Choroid plexus epithelial cell (primary cell): Measurements from ENCODE around the gene TCF23.

Source experiments
- DNase-seq: peaks from one replicate; pipeline ENCODE4 v3.0.0-alpha.2; 2010; ENCODE audit warnings: low read depth
- H3K4me3 ChIP-seq: 2 replicates; pipeline ENCODE4 v1.5.1; 2011; ENCODE audit warnings: low read depth, mild to moderate bottlenecking, control low read depth, low read length, moderate library complexity
- TF ChIP-seq, protein P1 (sequence below): conservative IDR thresholded peaks from 2 replicates; pipeline ENCODE4 v1.5.1; 2011; ENCODE audit warnings: low read depth, mild to moderate bottlenecking, control low read depth, inconsistent platforms, low read length, moderate library complexity

Gene TCF23

GRCh38 chr2:27125104-27125503, 23.7 kb upstream of the TCF23 start:
- DNase-seq: no peak
- TF ChIP-seq, protein P1, sequence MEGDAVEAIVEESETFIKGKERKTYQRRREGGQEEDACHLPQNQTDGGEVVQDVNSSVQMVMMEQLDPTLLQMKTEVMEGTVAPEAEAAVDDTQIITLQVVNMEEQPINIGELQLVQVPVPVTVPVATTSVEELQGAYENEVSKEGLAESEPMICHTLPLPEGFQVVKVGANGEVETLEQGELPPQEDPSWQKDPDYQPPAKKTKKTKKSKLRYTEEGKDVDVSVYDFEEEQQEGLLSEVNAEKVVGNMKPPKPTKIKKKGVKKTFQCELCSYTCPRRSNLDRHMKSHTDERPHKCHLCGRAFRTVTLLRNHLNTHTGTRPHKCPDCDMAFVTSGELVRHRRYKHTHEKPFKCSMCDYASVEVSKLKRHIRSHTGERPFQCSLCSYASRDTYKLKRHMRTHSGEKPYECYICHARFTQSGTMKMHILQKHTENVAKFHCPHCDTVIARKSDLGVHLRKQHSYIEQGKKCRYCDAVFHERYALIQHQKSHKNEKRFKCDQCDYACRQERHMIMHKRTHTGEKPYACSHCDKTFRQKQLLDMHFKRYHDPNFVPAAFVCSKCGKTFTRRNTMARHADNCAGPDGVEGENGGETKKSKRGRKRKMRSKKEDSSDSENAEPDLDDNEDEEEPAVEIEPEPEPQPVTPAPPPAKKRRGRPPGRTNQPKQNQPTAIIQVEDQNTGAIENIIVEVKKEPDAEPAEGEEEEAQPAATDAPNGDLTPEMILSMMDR: no peak
- no peak overlapping the region for H3K4me3 ChIP-seq

GRCh38 chr2:27126252-27126710, 22.5 kb upstream of the TCF23 start:
- H3K4me3 ChIP-seq: no peak overlapping the region
- TF ChIP-seq, protein P1: no peak
- DNase-seq: no peak

GRCh38 chr2:27127883-27128667, 20.7 kb upstream of the TCF23 start:
- DNase-seq: no peak
- TF ChIP-seq, protein P1: no peak
- H3K4me3 ChIP-seq: no peak overlapping the region

DNA sequence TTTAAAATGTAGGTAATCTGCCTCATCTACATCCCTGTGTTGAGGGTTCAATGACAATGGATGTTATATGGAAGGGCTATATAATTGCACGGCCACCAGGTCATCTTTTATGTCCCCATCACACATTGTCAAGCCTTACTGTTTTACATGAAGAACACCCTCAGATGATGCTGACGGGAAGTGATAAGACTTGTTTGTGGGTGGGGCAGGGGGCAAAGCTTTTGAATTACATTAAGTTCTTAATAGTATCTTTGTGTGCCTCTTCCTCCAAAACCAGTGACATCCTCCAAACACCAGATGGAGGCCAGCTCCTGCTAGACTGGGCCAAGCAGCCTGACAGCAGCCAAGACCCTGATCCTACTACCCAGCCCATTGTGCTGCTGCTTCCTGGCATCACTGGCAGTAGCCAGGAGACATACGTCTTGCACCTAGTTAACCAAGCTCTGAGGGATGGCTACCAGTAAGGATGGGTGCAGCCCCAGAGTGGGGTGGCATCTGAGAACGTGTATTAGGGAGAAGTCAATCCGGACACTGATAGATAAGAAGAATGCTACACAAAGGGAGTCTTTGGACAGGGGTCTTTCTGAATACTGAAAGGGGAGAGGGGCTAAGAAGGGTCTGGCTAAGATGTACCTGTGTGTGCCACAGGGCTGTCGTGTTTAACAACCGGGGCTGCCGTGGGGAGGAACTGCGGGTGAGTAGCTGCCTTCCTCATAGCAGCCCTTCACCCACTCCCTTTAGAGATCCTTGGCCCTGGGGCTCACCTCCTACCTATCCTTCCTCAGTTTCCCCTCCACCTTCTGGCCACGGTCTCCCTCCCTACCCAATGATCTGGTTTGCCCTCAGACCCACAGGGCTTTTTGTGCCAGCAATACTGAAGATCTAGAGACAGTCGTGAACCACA, 19.9 kb upstream of the TCF23 start:
- DNase-seq: no peak
- TF ChIP-seq, protein P1: no peak
- H3K4me3 ChIP-seq: no peak overlapping the region

GRCh38 chr2:27130396-27130795, 18.4 kb upstream of the TCF23 start:
- TF ChIP-seq, protein P1: no peak
- no peak overlapping the region for H3K4me3 ChIP-seq
- no peak for DNase-seq

DNA sequence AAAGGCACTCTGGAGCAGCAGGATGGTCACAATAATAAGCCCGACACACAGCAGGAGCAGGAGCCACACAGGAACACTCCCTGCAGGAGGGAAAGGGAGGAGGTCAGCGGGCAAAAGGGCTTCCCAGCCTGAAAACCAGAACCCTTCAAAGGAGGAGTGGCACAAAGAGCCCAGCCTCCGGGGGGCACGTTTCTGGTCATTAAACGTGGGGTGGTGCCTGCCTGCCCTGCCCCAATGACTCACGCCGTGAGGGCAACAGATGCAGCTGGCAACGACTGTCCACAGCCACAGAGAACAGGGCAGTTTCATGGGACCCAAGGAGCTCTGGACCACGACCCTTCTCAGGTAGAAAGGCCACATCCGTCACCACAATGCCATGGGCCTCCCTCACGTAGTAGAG, 17.4 kb upstream of the TCF23 start:
- no peak overlapping the region for H3K4me3 ChIP-seq
- no peak for DNase-seq
- TF ChIP-seq, protein P1: no peak
